Activated CD8-positive, alpha-beta memory T cell treated with anti-CD3 and anti-CD28 coated beads for 48 hours (primary cell): ENCODE data around the gene NBPF1.
"Not testable (repeated sequence)": the region's sequence is repeated elsewhere in the genome, so short reads cannot be mapped to it uniquely, and the experiment has no call there.

Experiments
- DNase-seq, 3 experiments: peaks; one replicate each; pipeline ENCODE4 v3.0.0-alpha.2; 2020; ENCODE audit warnings: low read depth in 2 of 3, low spot score in 2 of 3

NBPF1 gene

GRCh38 chr1:16613185-16614147, at the start of gene NBPF1:
NBPF1 (minus strand) TSS chr1:16613564.
- DNase-seq, result peak; percentile 95 to 99 (median 99)

- not testable (repeated sequence) for DNase-seq
These were observed 44.9 kb upstream of the NBPF1 start for GRCh38 chr1:16658234-16658633.

- not testable (repeated sequence) for DNase-seq
These were observed 43.8 kb upstream of the NBPF1 start for GRCh38 chr1:16656981-16657683.

- not testable (repeated sequence) for DNase-seq
These were observed 43.2 kb upstream of the NBPF1 start for GRCh38 chr1:16656574-16656973.

- DNase-seq, result not testable (repeated sequence)
These were observed 38.2 kb upstream of the NBPF1 start for GRCh38 chr1:16651560-16651959.

- not testable (repeated sequence) for DNase-seq
These were observed 36.6 kb upstream of the NBPF1 start for GRCh38 chr1:16649960-16650359.

GRCh38 chr1:16649390-16649789, 36.0 kb upstream of the NBPF1 start:
- DNase-seq, result peak in 1 of 3 experiments; percentile 1

- not testable (repeated sequence) for DNase-seq
These were observed 35.4 kb upstream of the NBPF1 start for GRCh38 chr1:16648756-16649155.

- DNase-seq, result not testable (repeated sequence)
These were observed 34.9 kb upstream of the NBPF1 start for GRCh38 chr1:16648250-16648649.

GRCh38 chr1:16647179-16648176, 34.1 kb upstream of the NBPF1 start:
- peak in 1 of 3 experiments; percentile 20 for DNase-seq

GRCh38 chr1:16646716-16647115, 33.4 kb upstream of the NBPF1 start:
- DNase-seq, result not testable (repeated sequence)

- DNase-seq, result not testable (repeated sequence)
These were observed 32.8 kb upstream of the NBPF1 start for GRCh38 chr1:16646061-16646664.

- DNase-seq, result peak in 1 of 3 experiments; percentile 28
These were observed 32.1 kb upstream of the NBPF1 start for GRCh38 chr1:16645271-16646060.

GRCh38 chr1:16644482-16645270, 31.3 kb upstream of the NBPF1 start:
- peak; percentile 100 for DNase-seq

GRCh38 chr1:16644193-16644481, 30.8 kb upstream of the NBPF1 start:
- DNase-seq, result no peak

GRCh38 chr1:16643476-16644192, 30.3 kb upstream of the NBPF1 start:
- DNase-seq, result peak in 1 of 3 experiments; percentile 9

GRCh38 chr1:16643001-16643411, 29.6 kb upstream of the NBPF1 start:
- peak in 1 of 3 experiments; percentile 8 for DNase-seq
